B cell (primary cell): ENCODE measurements around the gene SH2B2. TPM values are rescaled to one million over a fixed set of nuclear protein-coding genes. Genes with fewer than 3 reads are reported as not detected.

Experiments used
- ATAC-seq: fragments of 200-7000 bp; cut with Tn5 transposase; one replicate; pipeline ENCODE4 v1.10.0; 2021; ENCODE audit warnings: low read depth, mild to moderate bottlenecking, moderate number of reproducible peaks, moderate library complexity
- CTCF ChIA-PET: fragments of 350-600 bp; sonication (Branson Sonifier 250); formaldehyde crosslinking; loops from one replicate; lab custom pipeline; 2021; ENCODE audit warnings: antibody characterized with exemption, inconsistent platforms; lab: Charles Lee
- POLR2A ChIA-PET: fragments of 350-600 bp; sonication (Branson Sonifier 250); formaldehyde crosslinking; loops from one replicate; lab custom pipeline; 2021; ENCODE audit warnings: antibody characterized with exemption; lab: Charles Lee
- DNase-seq: peaks from one replicate; pipeline ENCODE4 v3.0.0; 2013
- H2AFZ ChIP-seq: 2 replicates; pipeline ENCODE4 v1.6.1; 2012; ENCODE audit warnings: mild to moderate bottlenecking, low read depth, low read length; ENCODE audit not compliant: insufficient read depth, poor library complexity, severe bottlenecking
- H3K27ac ChIP-seq, 2 donors: 1 replicate in 1 of 2; 2 replicates in 1 of 2; pipeline ENCODE4 v1.5.1; 2012 to 2013; ENCODE audit warnings: low read length in 2 of 2, mild to moderate bottlenecking in 2 of 2, moderate library complexity in 1 of 2
- H3K27me3 ChIP-seq, 4 experiments: fragments of 200-600 bp in 1 of 4; sonication (generic) in 1 of 4; replicated peaks in 1 of 4; 1 replicate in 2 of 4; 2 replicates in 2 of 4; pipeline versions ENCODE4 v1.6.1 to v1.7.0; 2013 to 2016; ENCODE audit warnings: low read length in 3 of 4, mild to moderate bottlenecking in 2 of 4, mixed read lengths in 1 of 4, moderate library complexity in 1 of 4; ENCODE audit not compliant: insufficient read depth in 4 of 4, control insufficient read depth in 3 of 4; ENCODE audit errors: control extremely low read depth in 1 of 4
- H3K36me3 ChIP-seq, 2 experiments: replicated peaks in 1 of 2; 1 replicate in 1 of 2; 2 replicates in 1 of 2; pipeline versions ENCODE4 v1.6.1 to v1.7.1; 2013; ENCODE audit warnings: low read length in 1 of 2; ENCODE audit not compliant: insufficient read depth in 2 of 2, control insufficient read depth in 1 of 2; ENCODE audit errors: control extremely low read depth in 1 of 2, extremely low read depth in 1 of 2
- H3K4me1 ChIP-seq, 2 donors: fragments of 200-600 bp in 1 of 2; sonication (generic) in 1 of 2; 1 replicate in 1 of 2; 2 replicates in 1 of 2; pipeline versions ENCODE4 v1.5.1 to v1.6.1; 2013 to 2017; ENCODE audit warnings: low read length in 2 of 2; ENCODE audit not compliant: control insufficient read depth in 2 of 2, insufficient read depth in 2 of 2
- H3K4me2 ChIP-seq: replicated peaks from 2 replicates; pipeline ENCODE3; 2012; ENCODE audit warnings: mild to moderate bottlenecking, low read depth, low read length; ENCODE audit not compliant: poor library complexity, severe bottlenecking
- H3K4me3 ChIP-seq, 5 experiments: fragments of 200-600 bp in 1 of 5; sonication (generic) in 1 of 5; 1 replicate in 3 of 5; 2 replicates in 2 of 5; pipeline versions ENCODE4 v1.5.1 to v1.7.0; 2011 to 2016; ENCODE audit warnings: low read length in 4 of 5, mild to moderate bottlenecking in 4 of 5, low read depth in 2 of 5, control low read depth in 1 of 5, moderate library complexity in 1 of 5; ENCODE audit not compliant: insufficient read depth in 1 of 5; ENCODE audit errors: control extremely low read depth in 1 of 5, extremely low read depth in 1 of 5
- H3K79me2 ChIP-seq: fragments of 200-600 bp; sonication (generic); one replicate; pipeline ENCODE4 v1.6.0; 2016; ENCODE audit warnings: low read length; ENCODE audit not compliant: control insufficient read depth, insufficient read depth
- H3K9ac ChIP-seq: fragments of 200-600 bp; sonication (generic); 2 replicates; pipeline ENCODE4 v1.6.1; 2017; ENCODE audit warnings: mild to moderate bottlenecking, low read length, moderate library complexity
- H3K9me3 ChIP-seq, 3 donors: one replicate each; pipeline versions ENCODE4 v1.6.1 to v1.7.1; 2013; ENCODE audit warnings: low read length in 2 of 3; ENCODE audit not compliant: control insufficient read depth in 2 of 3, insufficient read depth in 1 of 3; ENCODE audit errors: control extremely low read depth in 1 of 3
- H4K20me1 ChIP-seq: 2 replicates; pipeline ENCODE4 v1.6.0; 2012; ENCODE audit warnings: mild to moderate bottlenecking, low read length; ENCODE audit not compliant: insufficient read depth, control insufficient read depth, poor library complexity, severe bottlenecking
- H3K27ac Mint-ChIP-seq: one replicate; pipeline ENCODE4 v1.8.0; 2021; ENCODE audit warnings: mixed read lengths
- H3K27me3 Mint-ChIP-seq: one replicate; pipeline ENCODE4 v1.8.0; 2021; ENCODE audit warnings: mixed read lengths
- H3K4me1 Mint-ChIP-seq: one replicate; pipeline ENCODE4 v1.8.0; 2021; ENCODE audit warnings: mixed read lengths
- H3K4me3 Mint-ChIP-seq: one replicate; pipeline ENCODE4 v1.8.0; 2021; ENCODE audit warnings: mixed read lengths
- H3K9me3 Mint-ChIP-seq: one replicate; pipeline ENCODE4 v1.8.0; 2022; ENCODE audit warnings: mixed read lengths; ENCODE audit not compliant: insufficient read depth
- CTCF ChIP-seq: fragments of 200-600 bp; IDR thresholded peaks from one replicate; pipeline ENCODE4 v1.8.0; 2022; ENCODE audit warnings: antibody characterized with exemption, mild to moderate bottlenecking
- EZH2 ChIP-seq: IDR thresholded peaks from 2 replicates; pipeline ENCODE4 v1.6.1; 2012; ENCODE audit warnings: borderline replicate concordance, low read depth, mild to moderate bottlenecking, moderate library complexity, low read length; ENCODE audit not compliant: insufficient read depth, poor library complexity, severe bottlenecking
- WGBS: methylation state at CpG from one replicate; pipeline ENCODE4 v1.1.5; 2013; ENCODE audit warnings: missing lambda C conversion rate; ENCODE audit not compliant: insufficient coverage; 5-methylcytosine and 5-hydroxymethylcytosine counted together
- intact Hi-C: fragments of 100-400 bp; cut with micrococcal nuclease; formaldehyde crosslinking; loops from one replicate; pipeline ENCODE4 v1.10.0; 2022
- polyA plus RNA-seq: library from polyadenylated mRNA; depleted of rRNA; stranded (reverse); fragments of >200 nt; gene quantifications from 2 replicates; pipeline ENCODE4 v1.2.3, GENCODE V29; 2012
- total RNA-seq, 2 donors: library from RNA; stranded (reverse); fragments of 120-200 nt in 1 of 2; gene quantifications; 1 replicate in 1 of 2; 2 replicates in 1 of 2; pipeline versions ENCODE4 v1.2.3 to v1.2.4, GENCODE V29; 2013 to 2022

SH2B2 gene
- total and polyA plus RNA-seq, 2 donors (not counting 1 experiment from before 2014, with no cell fraction given): 41.2 to 95.4 TPM

- Histone ChIP-seq H3K9ac (no peak overlapping the region), H3K4me3 (no peak overlapping the region), H3K36me3 (peaks cover 0 to 36% of the 10 kb centered on the region in 2 experiments), H3K9me3 (peaks cover 0 to 7% (median 0%) of the 10 kb centered on the region in 3 donors), H3K4me1 (peaks cover 46 to 60% of the 10 kb centered on the region in 2 donors), H3K79me2 (peaks cover 84% of the 10 kb centered on the region), H3K4me2 (peak overlapping the region; percentile 1), H4K20me1 (peaks cover 49% of the 10 kb centered on the region), H2AFZ (no peak overlapping the region), H3K27me3 (no peaks in the 10 kb centered on the region), H3K27ac (peak overlapping the region in 1 of 2 donors; percentile 93)
- ChIA-PET POLR2A (interaction anchor here (10.7 kb wide), 1 partner anchor 13 kb away, joined by 126 read pairs; the partner anchor contains the start of gene SH2B2), CTCF (interaction anchor here (7.4 kb wide), 1 partner anchor 12 kb away, joined by 75 read pairs; the partner anchor contains the start of gene SH2B2)
- ATAC-seq: no peak
- intact Hi-C loops: loop anchor here (10.0 kb wide), 1 partner anchor 123 kb away; no protein-coding TSS in a partner anchor
- Mint-ChIP-seq H3K27me3 (no peaks in the 10 kb centered on the region), H3K9me3 (no peaks in the 10 kb centered on the region), H3K4me3 (peak overlapping the region; percentile 10), H3K27ac (peak overlapping the region; percentile 86), H3K4me1 (peaks cover 70% of the 10 kb centered on the region)
- DNase-seq: no peak
- TF ChIP-seq CTCF (no peak), EZH2 (no peak)
- 97% methylated on average over 6 of the region's 6 CpGs for WGBS
Measured at GRCh38 chr7:102302025-102302424, 15.4 kb downstream of the SH2B2 start.

GRCh38 chr7:102303669-102304422 lies 17.2 kb downstream of the SH2B2 start:
- peak overlapping the region; percentile 1 for H3K9ac ChIP-seq
- POLR2A ChIA-PET: interaction anchor here (0.6 to 10.7 kb wide), 7 partner anchors 10 to 138 kb away, joined by 3 to 126 read pairs (median 3); partner anchors contain the start of gene SH2B2
- Mint-ChIP-seq H3K27ac (peak overlapping the region; percentile 86), H3K4me1 (peaks cover 75% of the 10 kb centered on the region), H3K4me3 (peak overlapping the region; percentile 59), H3K27me3 (no peaks in the 10 kb centered on the region), H3K9me3 (no peaks in the 10 kb centered on the region)
- peaks cover 35% of the 10 kb centered on the region for H4K20me1 ChIP-seq
- no peak for ATAC-seq
- no peak for DNase-seq
- H3K27me3 ChIP-seq: no peaks in the 10 kb centered on the region
- intact Hi-C loops: loop anchor here (10.0 kb wide), 1 partner anchor 121 kb away; no protein-coding TSS in a partner anchor
- peak overlapping the region; percentile 69 for H3K4me2 ChIP-seq
- peaks cover 83% of the 10 kb centered on the region for H3K79me2 ChIP-seq
- peaks cover 64 to 71% of the 10 kb centered on the region in 2 donors for H3K4me1 ChIP-seq
- 54% methylated on average over 9 of the region's 13 CpGs for WGBS
- H3K36me3 ChIP-seq: peaks cover 0 to 43% of the 10 kb centered on the region in 2 experiments
- peak overlapping the region; percentile 93 to 95 for H3K27ac ChIP-seq
- peak overlapping the region in 1 of 5 experiments; percentile 11 for H3K4me3 ChIP-seq
- CTCF ChIA-PET: interaction anchor here (0.6 to 7.4 kb wide), 4 partner anchors 10 to 128 kb away, joined by 3 to 75 read pairs (median 4); partner anchors contain the start of gene SH2B2
- TF ChIP-seq EZH2: no peak
- no peak for TF ChIP-seq CTCF
- peaks cover 0 to 7% (median 0%) of the 10 kb centered on the region in 3 donors for H3K9me3 ChIP-seq
- H2AFZ ChIP-seq: no peak overlapping the region
